Mesenchymal stem cell (in vitro differentiated cells and primary cell): ENCODE measurements around the gene MYEOV.

Experiments used
- DNase-seq: peaks from one replicate; pipeline ENCODE4 v3.0.0-alpha.2; 2013
- H2AFZ ChIP-seq: one replicate; pipeline ENCODE4 v1.6.1; 2013; ENCODE audit warnings: low read depth, mild to moderate bottlenecking, control low read depth, inconsistent platforms, low read length, moderate library complexity
- H2AK5ac ChIP-seq: 2 replicates; pipeline ENCODE4 v1.6.1; 2013; ENCODE audit warnings: low read length, moderate library complexity, mild to moderate bottlenecking, inconsistent platforms; ENCODE audit not compliant: severe bottlenecking
- H2BK120ac ChIP-seq: one replicate; pipeline ENCODE4 v1.6.1; 2013; ENCODE audit warnings: low read depth, mild to moderate bottlenecking, inconsistent platforms, low read length, moderate library complexity
- H2BK12ac ChIP-seq, 2 experiments: one replicate each; pipeline ENCODE4 v1.6.1; 2013; ENCODE audit warnings: inconsistent platforms in 2 of 2, low read length in 2 of 2, mild to moderate bottlenecking in 2 of 2, moderate library complexity in 2 of 2, control low read depth in 1 of 2
- H2BK15ac ChIP-seq: one replicate; pipeline ENCODE4 v1.6.1; 2013; ENCODE audit warnings: mild to moderate bottlenecking, low read depth, inconsistent platforms; ENCODE audit not compliant: poor library complexity, severe bottlenecking
- H2BK5ac ChIP-seq: 2 replicates; pipeline ENCODE4 v1.6.1; 2013; ENCODE audit warnings: low read depth, mild to moderate bottlenecking, low read length, control low read depth, inconsistent platforms; ENCODE audit not compliant: poor library complexity, severe bottlenecking
- H3K14ac ChIP-seq, 2 experiments: one replicate each; pipeline ENCODE4 v1.6.1; 2013; ENCODE audit warnings: inconsistent platforms in 2 of 2, low read length in 2 of 2, control low read depth in 1 of 2, mild to moderate bottlenecking in 1 of 2, moderate library complexity in 1 of 2
- H3K18ac ChIP-seq, 2 experiments: one replicate each; pipeline ENCODE4 v1.6.1; 2013; ENCODE audit warnings: inconsistent platforms in 2 of 2, low read length in 2 of 2, control low read depth in 1 of 2, low read depth in 1 of 2, mild to moderate bottlenecking in 1 of 2
- H3K23ac ChIP-seq, 2 experiments: one replicate each; pipeline ENCODE4 v1.6.1; 2013; ENCODE audit warnings: inconsistent platforms in 2 of 2, low read length in 2 of 2, mild to moderate bottlenecking in 2 of 2, moderate library complexity in 2 of 2, control low read depth in 1 of 2
- H3K27ac ChIP-seq: 2 replicates; pipeline ENCODE4 v1.5.1; 2013; ENCODE audit warnings: mild to moderate bottlenecking, moderate library complexity, low read length, control low read depth, inconsistent platforms; ENCODE audit not compliant: poor library complexity, severe bottlenecking
- H3K27me3 ChIP-seq, 2 experiments: 2 replicates each; pipeline versions ENCODE4 v1.6.1 to v1.7.0; 2013; ENCODE audit warnings: low read length in 2 of 2, mild to moderate bottlenecking in 2 of 2, moderate library complexity in 2 of 2, control low read depth in 1 of 2, inconsistent platforms in 1 of 2; ENCODE audit not compliant: control insufficient read depth in 1 of 2, insufficient read depth in 1 of 2
- H3K36me3 ChIP-seq, 2 experiments: 2 replicates each; pipeline versions ENCODE4 v1.6.1 to v1.7.0; 2013; ENCODE audit warnings: low read length in 2 of 2, control low read depth in 1 of 2, inconsistent platforms in 1 of 2, low read depth in 1 of 2, mild to moderate bottlenecking in 1 of 2; ENCODE audit not compliant: insufficient read depth in 2 of 2, control insufficient read depth in 1 of 2
- H3K4ac ChIP-seq, 2 experiments: one replicate each; pipeline ENCODE4 v1.6.1; 2013; ENCODE audit warnings: inconsistent platforms in 2 of 2, low read length in 2 of 2, mild to moderate bottlenecking in 2 of 2, moderate library complexity in 2 of 2, control low read depth in 1 of 2, low read depth in 1 of 2
- H3K4me1 ChIP-seq: 2 replicates; pipeline ENCODE4 v1.6.1; 2013; ENCODE audit warnings: low read depth, low read length, control low read depth; ENCODE audit not compliant: control insufficient read depth, insufficient read depth
- H3K4me2 ChIP-seq: 2 replicates; pipeline ENCODE4 v1.6.1; 2013; ENCODE audit warnings: low read length, mild to moderate bottlenecking, inconsistent platforms; ENCODE audit not compliant: poor library complexity, severe bottlenecking
- H3K4me3 ChIP-seq, 2 experiments: 2 replicates each; pipeline versions ENCODE4 v1.5.1 to v1.7.0; 2013; ENCODE audit warnings: low read length in 2 of 2, mild to moderate bottlenecking in 2 of 2, control low read depth in 1 of 2, low read depth in 1 of 2; ENCODE audit not compliant: insufficient read depth in 1 of 2
- H3K79me1 ChIP-seq: replicated peaks from 2 replicates; pipeline ENCODE4 v1.6.1; 2013; ENCODE audit warnings: mild to moderate bottlenecking, control low read depth, low read length, inconsistent platforms; ENCODE audit not compliant: poor library complexity, severe bottlenecking
- H3K9ac ChIP-seq: 2 replicates; pipeline ENCODE4 v1.7.0; 2013; ENCODE audit warnings: mild to moderate bottlenecking, low read length, moderate library complexity
- H3K9me3 ChIP-seq: 2 replicates; pipeline ENCODE4 v1.7.0; 2013; ENCODE audit warnings: mild to moderate bottlenecking, low read length; ENCODE audit not compliant: control insufficient read depth
- H4K8ac ChIP-seq: one replicate; pipeline ENCODE4 v1.6.1; 2013; ENCODE audit warnings: inconsistent platforms, mild to moderate bottlenecking, low read length, moderate library complexity
- H4K91ac ChIP-seq: one replicate; pipeline ENCODE4 v1.6.1; 2013; ENCODE audit warnings: mild to moderate bottlenecking, low read length, inconsistent platforms
- WGBS: methylation state at CpG from one replicate; pipeline ENCODE4 v1.1.7; 2013; ENCODE audit warnings: mixed read lengths; 5-methylcytosine and 5-hydroxymethylcytosine counted together

Gene MYEOV

DNA sequence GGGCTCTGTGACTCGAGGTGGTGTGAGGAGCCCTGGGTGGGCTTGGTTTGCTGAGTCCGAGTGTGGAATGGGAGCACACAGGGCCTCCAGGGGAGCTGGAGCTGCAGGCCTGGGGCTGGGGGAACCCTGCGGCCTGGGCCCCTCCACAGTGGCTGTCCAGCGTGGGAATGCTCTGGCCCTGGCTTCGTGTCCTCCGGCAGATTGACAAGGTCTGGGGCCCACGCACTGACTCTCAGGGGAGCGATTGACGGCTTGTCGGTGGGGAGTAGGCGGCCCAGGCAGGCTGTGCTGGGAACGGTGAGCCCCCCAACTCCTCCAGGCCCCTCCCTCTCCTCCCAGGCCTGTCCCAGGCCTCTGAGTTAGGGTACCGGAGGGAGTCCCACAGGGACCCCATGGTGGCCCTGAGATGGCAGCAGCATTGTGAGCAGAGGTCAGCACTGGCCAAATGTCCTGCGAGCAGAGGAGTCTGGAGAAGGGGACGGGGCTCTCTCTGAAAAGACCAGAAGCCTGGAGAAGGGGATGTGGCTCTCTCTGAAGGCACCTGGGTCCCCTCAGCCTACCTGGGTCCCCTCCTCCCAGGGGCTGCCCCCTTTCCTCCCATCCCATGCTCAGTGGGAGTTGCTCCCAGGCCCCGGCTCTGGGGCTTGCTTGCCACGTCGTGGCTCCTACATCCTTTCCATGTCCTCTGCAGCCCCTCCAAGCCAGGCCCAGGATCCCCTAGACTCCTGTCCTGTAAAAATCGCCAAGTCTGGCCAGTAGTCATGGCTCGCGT lies 23.8 kb upstream of the MYEOV start:
- Histone ChIP-seq H3K9ac (no peak overlapping the region), H2BK15ac (no peak overlapping the region), H3K23ac (no peak overlapping the region), H2AFZ (no peak overlapping the region), H3K18ac (no peak overlapping the region), H2BK5ac (no peak overlapping the region), H3K79me1 (no peaks in the 10 kb centered on the region), H3K14ac (no peak overlapping the region), H2BK12ac (no peak overlapping the region), H3K36me3 (no peaks in the 10 kb centered on the region), H3K4ac (no peak overlapping the region), H3K27ac (no peak overlapping the region), H4K91ac (no peak overlapping the region), H2AK5ac (no peak overlapping the region), H2BK120ac (no peak overlapping the region), H3K4me2 (no peak overlapping the region), H3K9me3 (no peaks in the 10 kb centered on the region), H4K8ac (no peak overlapping the region), H3K4me3 (no peak overlapping the region), H3K4me1 (peaks cover 6% of the 10 kb centered on the region), H3K27me3 (peaks cover 66 to 76% of the 10 kb centered on the region in 2 experiments)
- no peak for DNase-seq
- 94% methylated on average over 21 of the region's 21 CpGs for WGBS

DNA sequence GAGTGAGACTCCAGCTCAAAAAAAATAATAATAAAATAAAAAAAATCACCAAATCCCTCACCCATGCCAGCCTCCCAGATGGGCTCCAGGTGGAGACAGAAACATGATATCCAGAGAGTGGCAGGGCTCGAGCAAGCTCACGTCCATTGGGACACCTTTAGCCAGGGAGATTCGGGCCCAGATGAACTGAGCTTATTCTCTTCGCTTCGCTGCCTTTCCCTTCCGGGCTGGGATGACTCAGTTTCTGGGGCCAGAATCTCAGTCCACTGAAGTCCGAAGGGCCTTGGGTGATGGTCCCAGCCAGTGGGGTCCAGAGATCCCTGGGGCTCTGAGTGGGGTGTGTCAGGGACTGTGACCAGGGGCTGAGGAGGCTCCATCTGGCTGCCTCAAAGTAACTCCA lies 23.0 kb upstream of the MYEOV start:
- Histone ChIP-seq H3K18ac (no peak overlapping the region), H2AFZ (no peak overlapping the region), H4K91ac (no peak overlapping the region), H3K14ac (no peak overlapping the region), H2BK15ac (no peak overlapping the region), H2BK120ac (no peak overlapping the region), H3K27ac (no peak overlapping the region), H2AK5ac (no peak overlapping the region), H3K9ac (no peak overlapping the region), H2BK12ac (no peak overlapping the region), H4K8ac (no peak overlapping the region), H3K36me3 (no peaks in the 10 kb centered on the region), H3K4me3 (no peak overlapping the region), H3K9me3 (no peaks in the 10 kb centered on the region), H3K27me3 (peaks cover 69 to 80% of the 10 kb centered on the region in 2 experiments), H3K79me1 (no peaks in the 10 kb centered on the region), H2BK5ac (no peak overlapping the region), H3K4me2 (no peak overlapping the region), H3K4me1 (peaks cover 6% of the 10 kb centered on the region), H3K4ac (no peak overlapping the region), H3K23ac (no peak overlapping the region)
- no peak for DNase-seq
- 84% methylated on average over 7 of the region's 7 CpGs for WGBS

DNA sequence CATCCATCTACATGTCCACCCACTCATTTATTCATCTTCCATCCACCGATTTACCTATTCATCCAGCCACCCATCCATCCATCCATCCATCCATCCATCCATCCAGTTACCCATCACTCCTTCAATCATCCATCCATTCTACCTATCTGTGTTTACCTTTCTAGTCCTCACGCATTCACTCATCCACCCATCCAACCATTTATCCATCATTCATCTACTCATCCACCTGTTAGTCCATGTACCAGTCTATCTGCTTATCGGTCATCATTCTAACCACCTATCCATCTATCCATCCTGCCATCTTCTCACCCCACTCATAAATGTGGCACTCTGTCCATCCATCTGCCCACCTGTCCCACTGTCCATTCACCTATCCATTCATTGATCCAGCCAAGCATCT lies 21.9 kb upstream of the MYEOV start:
- Histone ChIP-seq H3K18ac (no peak overlapping the region), H2BK5ac (no peak overlapping the region), H3K27me3 (peaks cover 70 to 83% of the 10 kb centered on the region in 2 experiments), H3K9me3 (no peaks in the 10 kb centered on the region), H3K9ac (no peak overlapping the region), H4K8ac (no peak overlapping the region), H2BK120ac (no peak overlapping the region), H4K91ac (no peak overlapping the region), H3K4me1 (peaks cover 6% of the 10 kb centered on the region), H3K14ac (no peak overlapping the region), H3K4me2 (no peak overlapping the region), H2BK15ac (no peak overlapping the region), H3K4ac (no peak overlapping the region), H3K27ac (no peak overlapping the region), H2AFZ (no peak overlapping the region), H3K36me3 (no peaks in the 10 kb centered on the region), H3K23ac (no peak overlapping the region), H2AK5ac (no peak overlapping the region), H3K4me3 (no peak overlapping the region), H3K79me1 (no peaks in the 10 kb centered on the region), H2BK12ac (no peak overlapping the region)
- WGBS: 94% methylated on average over 3 of the region's 3 CpGs
- no peak for DNase-seq

DNA sequence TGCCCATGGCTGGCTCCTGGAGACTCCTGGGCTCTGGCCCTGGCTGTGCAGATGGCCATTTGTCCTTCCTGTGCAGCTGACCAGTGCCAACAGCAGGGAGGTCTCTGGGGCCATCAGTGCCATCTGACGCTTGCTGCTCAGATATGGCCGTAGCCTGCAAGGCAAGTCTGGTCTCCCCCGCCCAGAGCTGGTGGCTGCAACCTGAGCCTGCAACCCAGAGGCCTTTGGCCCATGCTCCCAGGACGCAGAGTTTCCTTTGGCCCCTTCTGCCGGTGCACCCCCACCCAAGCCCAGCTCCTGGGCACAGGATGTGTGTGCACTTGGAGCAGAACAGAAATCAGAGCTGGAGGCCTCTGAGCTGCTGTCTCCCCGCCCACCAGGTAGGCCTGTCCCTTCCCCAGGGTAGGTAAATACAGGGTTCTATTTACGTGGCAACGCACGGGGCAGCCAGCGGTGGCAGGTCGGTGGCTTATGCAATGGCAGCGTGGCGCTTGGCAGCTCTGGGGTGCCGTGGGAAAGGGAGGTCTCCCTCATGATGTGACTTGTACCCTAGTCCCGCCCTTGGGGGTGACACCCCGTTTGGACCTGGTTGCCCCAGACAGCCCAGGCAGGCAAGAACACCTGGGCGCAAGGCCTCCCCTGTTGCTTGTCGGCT lies 21.0 kb upstream of the MYEOV start:
- DNase-seq: no peak
- WGBS: 89% methylated on average over 18 of the region's 18 CpGs
- Histone ChIP-seq H3K4me1 (peaks cover 13% of the 10 kb centered on the region), H2BK5ac (no peak overlapping the region), H3K27me3 (peaks cover 70 to 83% of the 10 kb centered on the region in 2 experiments), H3K27ac (no peak overlapping the region), H3K79me1 (no peaks in the 10 kb centered on the region), H2BK120ac (no peak overlapping the region), H3K14ac (no peak overlapping the region), H2BK15ac (no peak overlapping the region), H3K23ac (no peak overlapping the region), H3K18ac (no peak overlapping the region), H3K9ac (no peak overlapping the region), H3K36me3 (no peaks in the 10 kb centered on the region), H4K8ac (no peak overlapping the region), H3K9me3 (no peaks in the 10 kb centered on the region), H4K91ac (no peak overlapping the region), H3K4me2 (no peak overlapping the region), H3K4ac (no peak overlapping the region), H2AFZ (no peak overlapping the region), H3K4me3 (no peak overlapping the region), H2AK5ac (no peak overlapping the region), H2BK12ac (no peak overlapping the region)
